Stimulated activated CD4-positive, alpha-beta T cell treated with anti-CD3 and anti-CD28 coated beads, Interleukin-15, amount 100 ng/mL, for 24 hours (primary cell): ENCODE data around the gene CTNNB1.
A peak's percentile ranks its signal among the peaks of the same experiment; 100 is the strongest.

ENCODE experiments used
- DNase-seq: peaks from one replicate; pipeline ENCODE4 v3.0.0-alpha.2; 2020

The CTNNB1 gene

GRCh38 chr3:41193794-41194539, 5.3 kb upstream of the CTNNB1 start:
- no peak for DNase-seq

- no peak for DNase-seq
These were observed 4.6 kb upstream of the CTNNB1 start for GRCh38 chr3:41194701-41195100.

- no peak for DNase-seq
These were observed 3.4 kb upstream of the CTNNB1 start for GRCh38 chr3:41195946-41196345.

- no peak for DNase-seq
These were observed 2.5 kb upstream of the CTNNB1 start for GRCh38 chr3:41196499-41197410.

- DNase-seq: no peak
These were observed 1.3 kb upstream of the CTNNB1 start for GRCh38 chr3:41198046-41198445.

- DNase-seq: peak; percentile 36
These were observed 779 bp upstream of the CTNNB1 start for GRCh38 chr3:41198526-41198925.

GRCh38 chr3:41199866-41200668, 762 bp downstream of the CTNNB1 start:
- peak; percentile 56 for DNase-seq

- peak; percentile 24 for DNase-seq
These were observed 1.3 kb downstream of the CTNNB1 start for GRCh38 chr3:41200669-41201021.

- DNase-seq: no peak
These were observed 2.9 kb downstream of the CTNNB1 start for GRCh38 chr3:41202075-41202833.

- DNase-seq: no peak
These were observed 3.6 kb downstream of the CTNNB1 start for GRCh38 chr3:41202834-41203345.

- DNase-seq: no peak
These were observed 5.1 kb downstream of the CTNNB1 start for GRCh38 chr3:41204369-41204768.

GRCh38 chr3:41205591-41205990, 6.3 kb downstream of the CTNNB1 start:
- no peak for DNase-seq

GRCh38 chr3:41207355-41207754, 8.1 kb downstream of the CTNNB1 start:
- DNase-seq: no peak

GRCh38 chr3:41208507-41209220, 9.4 kb downstream of the CTNNB1 start:
- DNase-seq: no peak

GRCh38 chr3:41209646-41210045, 10.3 kb downstream of the CTNNB1 start:
- no peak for DNase-seq

GRCh38 chr3:41210966-41211365, 11.7 kb downstream of the CTNNB1 start:
- no peak for DNase-seq

GRCh38 chr3:41212088-41212487, 12.8 kb downstream of the CTNNB1 start:
- no peak for DNase-seq

- DNase-seq: no peak
These were observed 14.3 kb downstream of the CTNNB1 start for GRCh38 chr3:41213588-41213987.

- DNase-seq: no peak
These were observed 17.1 kb downstream of the CTNNB1 start for GRCh38 chr3:41216422-41216821.

- DNase-seq: no peak
These were observed 17.7 kb downstream of the CTNNB1 start for GRCh38 chr3:41216993-41217392.

GRCh38 chr3:41219424-41219823, 20.1 kb downstream of the CTNNB1 start:
- DNase-seq: no peak
